HepG2 (cell line): ENCODE measurements around the gene ANKRD31. TPM values are rescaled to one million over a fixed set of nuclear protein-coding genes. Genes with fewer than 3 reads are reported as not detected.

Source experiments
- AGO1 ChIP-seq: fragments of 200-400 bp; formaldehyde crosslinking; IDR thresholded peaks from 2 replicates; pipeline ENCODE4 v1.6.1; 2017; ENCODE audit warnings: mild to moderate bottlenecking, low read depth, low read length, moderate library complexity; ENCODE audit not compliant: poor library complexity, severe bottlenecking
- GATA4 ChIP-seq: sonication (generic); IDR thresholded peaks from 2 replicates; pipeline ENCODE4 v1.6.1; 2016; ENCODE audit warnings: antibody characterized with exemption, low read depth, borderline replicate concordance
- GRHL1 ChIP-seq: sonication (generic); formaldehyde crosslinking; conservative IDR thresholded peaks from 2 replicates; pipeline ENCODE4 v1.8.0; 2022; ENCODE audit warnings: missing genetic modification reagents
- JUN ChIP-seq: sonication (generic); formaldehyde crosslinking; IDR thresholded peaks from 2 replicates; pipeline ENCODE4 v1.4.0; 2020; ENCODE audit warnings: mild to moderate bottlenecking, missing genetic modification reagents
- KDM5B ChIP-seq: sonication (generic); formaldehyde crosslinking; IDR thresholded peaks from 2 replicates; pipeline ENCODE4 v1.4.0; 2020; ENCODE audit warnings: missing genetic modification reagents, mild to moderate bottlenecking, borderline replicate concordance
- MLXIP ChIP-seq: sonication (generic); formaldehyde crosslinking; IDR thresholded peaks from 2 replicates; pipeline ENCODE4 v1.9.0; 2021; ENCODE audit warnings: missing genetic modification reagents, borderline replicate concordance
- SYNCRIP ChIP-seq: fragments of 200-400 bp; formaldehyde crosslinking; IDR thresholded peaks from 2 replicates; pipeline ENCODE4 v1.6.1; 2018; ENCODE audit warnings: mild to moderate bottlenecking, low read depth, low read length; ENCODE audit not compliant: insufficient read depth
- USF2 ChIP-seq, 2 experiments: sonication (generic) in 1 of 2; formaldehyde crosslinking in 1 of 2; IDR thresholded peaks; 2 replicates each; pipeline versions ENCODE4 v1.5.1 to v1.6.1; 2011 to 2020; ENCODE audit warnings: borderline replicate concordance in 1 of 2, low read depth in 1 of 2, low read length in 1 of 2, mild to moderate bottlenecking in 1 of 2, missing genetic modification reagents in 1 of 2, moderate library complexity in 1 of 2
- ZBTB43 ChIP-seq: sonication (generic); formaldehyde crosslinking; conservative IDR thresholded peaks from 2 replicates; pipeline ENCODE4 v1.4.0; 2020; ENCODE audit warnings: missing genetic modification reagents
- ZBTB7B ChIP-seq: sonication (generic); formaldehyde crosslinking; IDR thresholded peaks from 2 replicates; pipeline ENCODE4 v1.4.0; 2020; ENCODE audit warnings: missing genetic modification reagents
- ZKSCAN5 ChIP-seq: sonication (generic); formaldehyde crosslinking; IDR thresholded peaks from 2 replicates; pipeline ENCODE4 v1.5.1; 2020; ENCODE audit warnings: mild to moderate bottlenecking, missing genetic modification reagents
- ZMAT5 ChIP-seq: sonication (generic); formaldehyde crosslinking; IDR thresholded peaks from 2 replicates; pipeline ENCODE4 v1.5.0; 2020; ENCODE audit warnings: mild to moderate bottlenecking, low read depth, missing genetic modification reagents, borderline replicate concordance
- ZNF256 ChIP-seq: sonication (generic); formaldehyde crosslinking; conservative IDR thresholded peaks from 2 replicates; pipeline ENCODE4 v1.4.0; 2020; ENCODE audit warnings: missing genetic modification reagents
- ZNF354B ChIP-seq: sonication (generic); formaldehyde crosslinking; IDR thresholded peaks from 2 replicates; pipeline ENCODE4 v1.8.0; 2022; ENCODE audit warnings: mild to moderate bottlenecking, missing genetic modification reagents
- ZNF605 ChIP-seq: sonication (generic); formaldehyde crosslinking; IDR thresholded peaks from 2 replicates; pipeline ENCODE4 v1.8.0; 2022; ENCODE audit warnings: mild to moderate bottlenecking, missing genetic modification reagents
- ZNF788 ChIP-seq: sonication (generic); formaldehyde crosslinking; IDR thresholded peaks from 2 replicates; pipeline ENCODE4 v1.5.0; 2020; ENCODE audit warnings: mild to moderate bottlenecking, missing genetic modification reagents, borderline replicate concordance
- ZSCAN21 ChIP-seq: sonication (generic); formaldehyde crosslinking; IDR thresholded peaks from 2 replicates; pipeline ENCODE4 v1.8.0; 2022; ENCODE audit warnings: mild to moderate bottlenecking, missing genetic modification reagents, moderate library complexity, borderline replicate concordance
- ZSCAN29 ChIP-seq: sonication (generic); formaldehyde crosslinking; conservative IDR thresholded peaks from 2 replicates; pipeline ENCODE4 v1.4.0; 2020; ENCODE audit warnings: mild to moderate bottlenecking, missing genetic modification reagents
- polyA plus RNA-seq, 8 experiments: library from polyadenylated mRNA; depleted of rRNA in 3 of 8; stranded (reverse) in 7 of 8; unstranded in 1 of 8; fragments of >200 nt; fragmentation: Illumina TruSeq in 4 of 8; extraction: Trizol in 4 of 8; gene quantifications; 2 replicates each; pipeline versions ENCODE4 v1.2.1 to v1.2.3, GENCODE V29; 2011 to 2016; ENCODE audit warnings: low read depth in 4 of 8, missing spikeins in 1 of 8, mixed read lengths in 1 of 8; ENCODE audit not compliant: insufficient read depth in 1 of 8
- total RNA-seq, 5 experiments: library from RNA; depleted of rRNA; stranded (reverse); fragments of >200 nt; fragmentation: Illumina TruSeq; extraction: Trizol; gene quantifications; 2 replicates each; pipeline ENCODE4 v1.2.3, GENCODE V29; 2016; ENCODE audit warnings: low read depth in 1 of 5

ANKRD31 gene
- total and polyA plus RNA-seq, 2 of the 13 experiments (the other 11 are each of a cell fraction or from before 2014, with no cell fraction given): 0.01 to 0.09 TPM

- TF ChIP-seq GRHL1 (CRISPR knock-in tag): no peak
- peak; percentile 8; the same call in 1 of the 2 replicates for TF ChIP-seq ZNF788
- TF ChIP-seq ZSCAN29 (CRISPR knock-in tag): 0 out of 2 replicates have a peak, but pooled peaks have one; percentile 68
- no peak for TF ChIP-seq SYNCRIP
- TF ChIP-seq AGO1: no peak
- TF ChIP-seq ZBTB43 (CRISPR knock-in tag): 0 out of 2 replicates have a peak, but pooled peaks have one; percentile 10
- peak; percentile 14; the same call in 1 of the 2 replicates for TF ChIP-seq ZNF605
- TF ChIP-seq MLXIP (CRISPR knock-in tag): no peak
- TF ChIP-seq JUN (CRISPR knock-in tag): no peak
- TF ChIP-seq GATA4: no peak
- TF ChIP-seq ZKSCAN5 (CRISPR knock-in tag): no peak
- no peak for TF ChIP-seq ZNF354B
- TF ChIP-seq KDM5B (CRISPR knock-in tag): no peak; the same call in 1 of the 2 replicates
- TF ChIP-seq ZNF256: no peak
- TF ChIP-seq ZBTB7B (CRISPR knock-in tag): no peak
- no peak for TF ChIP-seq ZSCAN21 (CRISPR knock-in tag)
- TF ChIP-seq USF2 (IDR thresholded peaks at IDR 0.05; ENCODE audit: low read depth, low read length): no peak
- TF ChIP-seq USF2 (CRISPR knock-in tag; IDR thresholded peaks at IDR 0.05; ENCODE audit: borderline replicate concordance): no peak
- TF ChIP-seq ZMAT5 (CRISPR knock-in tag): no peak
Observed at GRCh38 chr5:75053304-75054133, 183.2 kb downstream of the ANKRD31 start (continued).
